GM12878 (cell line): ENCODE measurements around the gene ADAM11. TPM values are rescaled to one million over a fixed set of nuclear protein-coding genes. Genes with fewer than 3 reads are reported as not detected.

ENCODE experiments used
- ATAC-seq: fragments of 200-7000 bp; cut with Tn5 transposase; 3 replicates; pipeline ENCODE4 v1.9.1; 2020; ENCODE audit warnings: mild to moderate bottlenecking, moderate library complexity
- BruUV-seq: library from RNA; stranded (reverse); fragments of 400-500 nt; replicated peaks from 2 replicates; lab custom pipeline; 2021; lab: Mats Ljungman, UMichigan
- CTCF ChIA-PET: fragments of 300-600 bp; sonication (Branson Sonifier 250); formaldehyde crosslinking; extraction: SDS; loops from one replicate; lab custom pipeline; 2021; ENCODE audit warnings: inconsistent platforms; lab: Yijun Ruan, JAX
- POLR2A ChIA-PET: fragments of 350-600 bp; formaldehyde crosslinking; extraction: SDS; loops from one replicate; lab custom pipeline; 2021; ENCODE audit warnings: inconsistent platforms; lab: Charles Lee
- RAD21 ChIA-PET: fragments of 300-600 bp; sonication (Branson Sonifier 250); formaldehyde crosslinking; loops from one replicate; lab custom pipeline; 2023; ENCODE audit warnings: antibody characterized with exemption; ENCODE audit not compliant: unreplicated experiment; lab: Charles Lee
- SMC1A ChIA-PET: fragments of 300-600 bp; sonication (Branson Sonifier 250); formaldehyde crosslinking; loops from one replicate; lab custom pipeline; 2023; ENCODE audit not compliant: unreplicated experiment, uncharacterized antibody; lab: Charles Lee
- DNase-seq: peaks from one replicate; pipeline ENCODE4 v3.0.0-alpha.2; 2011; ENCODE audit warnings: low read depth, low spot score
- FAIRE-seq: peaks from 3 replicates; lab custom pipeline; 2011; peaks lifted over from hg19 to GRCh38; lab: Jason Lieb, UNC
- H2AFZ ChIP-seq: 2 replicates; pipeline ENCODE4 v1.6.0; 2011; ENCODE audit warnings: low read depth, low read length, control low read depth; ENCODE audit not compliant: control insufficient read depth
- H3K27ac ChIP-seq: 2 replicates; pipeline ENCODE4 v1.5.1; 2011; ENCODE audit warnings: control low read depth; ENCODE audit not compliant: control insufficient read depth, insufficient read depth
- H3K27me3 ChIP-seq, 2 experiments: replicated peaks in 1 of 2; 2 replicates each; pipeline versions ENCODE4 v1.6.0 to v1.6.1; 2011; ENCODE audit warnings: low read length in 1 of 2; ENCODE audit not compliant: control insufficient read depth in 2 of 2, insufficient read depth in 2 of 2
- H3K36me3 ChIP-seq, 2 experiments: 2 replicates each; pipeline ENCODE4 v1.5.1; 2011; ENCODE audit warnings: low read length in 1 of 2; ENCODE audit not compliant: control insufficient read depth in 2 of 2, insufficient read depth in 2 of 2
- H3K4me1 ChIP-seq: 2 replicates; pipeline ENCODE4 v1.6.1; 2011; ENCODE audit warnings: mild to moderate bottlenecking, low read length, moderate library complexity, mixed read lengths; ENCODE audit not compliant: control insufficient read depth, insufficient read depth
- H3K4me2 ChIP-seq: 2 replicates; pipeline ENCODE4 v1.6.0; 2011; ENCODE audit warnings: control low read depth; ENCODE audit not compliant: control insufficient read depth, insufficient read depth
- H3K4me3 ChIP-seq: fragments of 200-600 bp; sonication (generic); 2 replicates; pipeline ENCODE4 v1.5.1; 2016
- H3K79me2 ChIP-seq: 2 replicates; pipeline ENCODE4 v1.6.0; 2011; ENCODE audit warnings: low read length; ENCODE audit not compliant: control insufficient read depth, insufficient read depth
- H3K9ac ChIP-seq: 2 replicates; pipeline ENCODE4 v1.8.0; 2011; ENCODE audit warnings: low read length, control low read depth, mixed read lengths; ENCODE audit not compliant: control insufficient read depth, insufficient read depth
- H3K9me3 ChIP-seq: replicated peaks from 3 replicates; pipeline ENCODE4 v1.5.1; 2011; ENCODE audit warnings: mild to moderate bottlenecking, low read length; ENCODE audit not compliant: control insufficient read depth, insufficient read depth
- H4K20me1 ChIP-seq: 2 replicates; pipeline ENCODE4 v1.6.0; 2011; ENCODE audit not compliant: control insufficient read depth, insufficient read depth
- CREM ChIP-seq: IDR thresholded peaks from 2 replicates; pipeline ENCODE4 v1.6.1; 2014; ENCODE audit warnings: antibody characterized with exemption, low read depth
- YY1 ChIP-seq: IDR thresholded peaks from 2 replicates; pipeline ENCODE4 v1.6.1; 2011; ENCODE audit warnings: low read depth, mild to moderate bottlenecking, low read length
- WGBS: methylation state at CpG from one replicate; pipeline ENCODE4 v1.1.6; 2016; ENCODE audit warnings: low lambda C conversion rate; ENCODE audit not compliant: insufficient replicate concordance, insufficient coverage; ENCODE audit errors: missing lambda C conversion rate; 5-methylcytosine and 5-hydroxymethylcytosine counted together
- in situ Hi-C: fragments of 300-500 bp; cut with MboI; formaldehyde crosslinking; loops from 9 replicates; pipeline ENCODE4 v1.14.3; 2018; ENCODE audit warnings: mixed read lengths
- intact Hi-C: fragments of 100-400 bp; cut with micrococcal nuclease; formaldehyde crosslinking; loops from one replicate; pipeline ENCODE4 v1.14.2; 2022; ENCODE audit not compliant: unreplicated experiment
- polyA plus RNA-seq, 11 experiments: library from polyadenylated mRNA; depleted of rRNA in 4 of 11; unstranded in 6 of 11; stranded (reverse) in 5 of 11; fragments of >200 nt; fragmentation: Nextera tagmentation in 4 of 11; fragmentation: Illumina TruSeq in 1 of 11; extraction: Ambion mirVana in 4 of 11; extraction: Trizol in 1 of 11; gene quantifications; 1 replicate in 1 of 11; 2 replicates in 10 of 11; pipeline versions ENCODE4 v1.2.1 to v1.2.3, GENCODE V29; 2011 to 2016; ENCODE audit warnings: inconsistent platforms in 2 of 11, missing spikeins in 2 of 11, low read depth in 1 of 11
- total RNA-seq, 4 experiments: library from RNA; depleted of rRNA in 3 of 4; stranded (reverse); fragments of >200 nt in 3 of 4; fragmentation: Illumina TruSeq in 1 of 4; extraction: Trizol in 1 of 4; gene quantifications; 2 replicates each; pipeline versions ENCODE4 v1.2.1 to v1.2.3, GENCODE V29; 2013 to 2021
- TF ChIP-seq, protein P1 (sequence below): fragments of 450-650 bp; IDR thresholded peaks from 2 replicates; pipeline ENCODE4 v1.6.1; 2017; ENCODE audit warnings: low read depth, mild to moderate bottlenecking, moderate library complexity
- TF ChIP-seq, protein P2 (sequence below): fragments of 450-650 bp; IDR thresholded peaks from 2 replicates; pipeline ENCODE4 v1.6.1; 2018; ENCODE audit warnings: borderline replicate concordance, mild to moderate bottlenecking; ENCODE audit not compliant: partially characterized antibody

The ADAM11 gene
- total and polyA plus RNA-seq, 10 of the 15 experiments (the other 5 are each of a cell fraction or from before 2014, with no cell fraction given) = 0.03 to 0.37 (median 0.06) TPM; not detected in 3

- no peak overlapping the region for H3K27ac ChIP-seq
- H3K27me3 ChIP-seq = no peaks in the 10 kb centered on the region
- no peaks in the 10 kb centered on the region for H4K20me1 ChIP-seq
- ChIA-PET RAD21 (no interaction called here), SMC1A (interaction anchor here (0.8 kb wide), 1 partner anchor 92 kb away, joined by 3 read pairs; no protein-coding TSS in a partner anchor), POLR2A (interaction anchor here (1.0 kb wide), 1 partner anchor 23 kb away, joined by 3 read pairs; no protein-coding TSS in a partner anchor), CTCF (interaction anchor here (1.2 to 2.7 kb wide), 2 partner anchors 28 to 57 kb away, joined by 3 to 5 read pairs; no protein-coding TSS in a partner anchor)
- no peaks in the 10 kb centered on the region for H3K79me2 ChIP-seq
- WGBS = 69% methylated on average over 4 of the region's 4 CpGs
- H3K36me3 ChIP-seq = no peaks in the 10 kb centered on the region
- H3K4me3 ChIP-seq = no peak overlapping the region
- ATAC-seq = peak; percentile 20; the same call in 2 of the 3 replicates
- BruUV-seq = no TSS peak
- intact Hi-C loops (no loop called here), in situ Hi-C loops (no loop called here)
- H3K9ac ChIP-seq = no peak overlapping the region
- H3K4me1 ChIP-seq = no peaks in the 10 kb centered on the region
- H3K4me2 ChIP-seq = no peak overlapping the region
- FAIRE-seq = no peak
- TF ChIP-seq YY1 = no peak
- TF ChIP-seq CREM = no peak
- TF ChIP-seq, protein P1, sequence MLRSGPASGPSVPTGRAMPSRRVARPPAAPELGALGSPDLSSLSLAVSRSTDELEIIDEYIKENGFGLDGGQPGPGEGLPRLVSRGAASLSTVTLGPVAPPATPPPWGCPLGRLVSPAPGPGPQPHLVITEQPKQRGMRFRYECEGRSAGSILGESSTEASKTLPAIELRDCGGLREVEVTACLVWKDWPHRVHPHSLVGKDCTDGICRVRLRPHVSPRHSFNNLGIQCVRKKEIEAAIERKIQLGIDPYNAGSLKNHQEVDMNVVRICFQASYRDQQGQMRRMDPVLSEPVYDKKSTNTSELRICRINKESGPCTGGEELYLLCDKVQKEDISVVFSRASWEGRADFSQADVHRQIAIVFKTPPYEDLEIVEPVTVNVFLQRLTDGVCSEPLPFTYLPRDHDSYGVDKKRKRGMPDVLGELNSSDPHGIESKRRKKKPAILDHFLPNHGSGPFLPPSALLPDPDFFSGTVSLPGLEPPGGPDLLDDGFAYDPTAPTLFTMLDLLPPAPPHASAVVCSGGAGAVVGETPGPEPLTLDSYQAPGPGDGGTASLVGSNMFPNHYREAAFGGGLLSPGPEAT = 0 out of 2 replicates have a peak, but pooled peaks have one; percentile 23
- TF ChIP-seq, protein P2, sequence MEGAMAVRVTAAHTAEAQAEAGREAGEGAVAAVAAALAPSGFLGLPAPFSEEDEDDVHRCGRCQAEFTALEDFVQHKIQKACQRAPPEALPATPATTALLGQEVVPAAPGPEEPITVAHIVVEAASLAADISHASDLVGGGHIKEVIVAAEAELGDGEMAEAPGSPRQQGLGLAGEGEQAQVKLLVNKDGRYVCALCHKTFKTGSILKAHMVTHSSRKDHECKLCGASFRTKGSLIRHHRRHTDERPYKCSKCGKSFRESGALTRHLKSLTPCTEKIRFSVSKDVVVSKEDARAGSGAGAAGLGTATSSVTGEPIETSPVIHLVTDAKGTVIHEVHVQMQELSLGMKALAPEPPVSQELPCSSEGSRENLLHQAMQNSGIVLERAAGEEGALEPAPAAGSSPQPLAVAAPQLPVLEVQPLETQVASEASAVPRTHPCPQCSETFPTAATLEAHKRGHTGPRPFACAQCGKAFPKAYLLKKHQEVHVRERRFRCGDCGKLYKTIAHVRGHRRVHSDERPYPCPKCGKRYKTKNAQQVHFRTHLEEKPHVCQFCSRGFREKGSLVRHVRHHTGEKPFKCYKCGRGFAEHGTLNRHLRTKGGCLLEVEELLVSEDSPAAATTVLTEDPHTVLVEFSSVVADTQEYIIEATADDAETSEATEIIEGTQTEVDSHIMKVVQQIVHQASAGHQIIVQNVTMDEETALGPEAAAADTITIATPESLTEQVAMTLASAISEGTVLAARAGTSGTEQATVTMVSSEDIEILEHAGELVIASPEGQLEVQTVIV = no peak
- no peak for DNase-seq
- H3K9me3 ChIP-seq = no peaks in the 10 kb centered on the region
- H2AFZ ChIP-seq = no peak overlapping the region
Observed at GRCh38 chr17:44807093-44807816, 48.5 kb downstream of the ADAM11 start.
